Upper lobe of left lung (tissue), 6 donors: ENCODE data around the gene TFEB. TPM values are rescaled to one million over a fixed set of nuclear protein-coding genes. Genes with fewer than 3 reads are reported as not detected.

Source experiments
- ATAC-seq, 2 donors: fragments of 200-7000 bp; cut with Tn5 transposase; one replicate each; pipeline ENCODE4 v1.9.1; 2022; ENCODE audit warnings: mild to moderate bottlenecking in 2 of 2, moderate library complexity in 2 of 2; ENCODE audit not compliant: low FRiP score in 2 of 2
- DNase-seq, 2 donors: peaks; one replicate each; pipeline ENCODE4 v3.0.0-alpha.2; 2019 to 2020
- H3K27ac ChIP-seq, 4 donors: fragments of 200-600 bp; sonication (generic); one replicate each; pipeline ENCODE4 v1.5.1; 2016 to 2019
- H3K27me3 ChIP-seq, 4 donors: fragments of 200-600 bp; sonication (generic); one replicate each; pipeline ENCODE4 v1.5.1; 2017 to 2019
- H3K36me3 ChIP-seq, 4 donors: fragments of 200-600 bp; sonication (generic); one replicate each; pipeline ENCODE4 v1.5.1; 2016 to 2019
- H3K4me1 ChIP-seq, 4 donors: fragments of 200-600 bp; sonication (generic); one replicate each; pipeline ENCODE4 v1.5.1; 2018 to 2019
- H3K4me3 ChIP-seq, 4 donors: fragments of 200-600 bp; sonication (generic); one replicate each; pipeline ENCODE4 v1.5.1; 2017 to 2019; ENCODE audit warnings: mild to moderate bottlenecking in 2 of 4, moderate library complexity in 1 of 4
- H3K9me3 ChIP-seq, 4 donors: fragments of 200-600 bp; sonication (generic); one replicate each; pipeline ENCODE4 v1.5.1; 2018 to 2019
- EP300 ChIP-seq, 4 donors: sonication (generic); formaldehyde crosslinking; IDR thresholded peaks; one replicate each; pipeline ENCODE4 v1.5.1; 2017; ENCODE audit warnings: antibody characterized with exemption in 4 of 4, control low read depth in 2 of 4
- POLR2A ChIP-seq, 4 donors: fragments of 450-650 bp; IDR thresholded peaks; one replicate each; pipeline ENCODE4 v1.5.1; 2016 to 2017; ENCODE audit warnings: antibody characterized with exemption in 4 of 4, mild to moderate bottlenecking in 2 of 4
- POLR2AphosphoS5 ChIP-seq, 2 donors: sonication (generic); formaldehyde crosslinking; IDR thresholded peaks; one replicate each; pipeline ENCODE4 v1.5.1; 2017; ENCODE audit warnings: antibody characterized with exemption in 2 of 2
- WGBS, 2 donors: methylation state at CpG; one replicate each; pipeline ENCODE4 v1.1.5; 2017 to 2018; 5-methylcytosine and 5-hydroxymethylcytosine counted together
- total RNA-seq, 6 donors: library from RNA; depleted of rRNA in 4 of 6; stranded (reverse); fragments of >200 nt in 4 of 6; gene quantifications; one replicate each; pipeline versions ENCODE4 v1.1.0 to v1.2.1, GENCODE V29; 2016 to 2021
- TF ChIP-seq, protein P1 (sequence below), 6 experiments: fragments of 450-650 bp in 4 of 6; fragments of 200-600 bp in 2 of 6; sonication (generic) in 2 of 6; IDR thresholded peaks; one replicate each; pipeline ENCODE4 v1.5.1; 2016 to 2019; ENCODE audit warnings: antibody characterized with exemption in 6 of 6
- donor health status: DM: no; HTN: no; CAD: no; lungs with moderate emphysema.
- donor health status: DM: no; HTN: yes; CAD: no; lungs with severe emphysema.

The TFEB gene
- total RNA-seq, 6 donors from 2014 or later = 20.2 to 46.0 (median 27.3) TPM

DNA sequence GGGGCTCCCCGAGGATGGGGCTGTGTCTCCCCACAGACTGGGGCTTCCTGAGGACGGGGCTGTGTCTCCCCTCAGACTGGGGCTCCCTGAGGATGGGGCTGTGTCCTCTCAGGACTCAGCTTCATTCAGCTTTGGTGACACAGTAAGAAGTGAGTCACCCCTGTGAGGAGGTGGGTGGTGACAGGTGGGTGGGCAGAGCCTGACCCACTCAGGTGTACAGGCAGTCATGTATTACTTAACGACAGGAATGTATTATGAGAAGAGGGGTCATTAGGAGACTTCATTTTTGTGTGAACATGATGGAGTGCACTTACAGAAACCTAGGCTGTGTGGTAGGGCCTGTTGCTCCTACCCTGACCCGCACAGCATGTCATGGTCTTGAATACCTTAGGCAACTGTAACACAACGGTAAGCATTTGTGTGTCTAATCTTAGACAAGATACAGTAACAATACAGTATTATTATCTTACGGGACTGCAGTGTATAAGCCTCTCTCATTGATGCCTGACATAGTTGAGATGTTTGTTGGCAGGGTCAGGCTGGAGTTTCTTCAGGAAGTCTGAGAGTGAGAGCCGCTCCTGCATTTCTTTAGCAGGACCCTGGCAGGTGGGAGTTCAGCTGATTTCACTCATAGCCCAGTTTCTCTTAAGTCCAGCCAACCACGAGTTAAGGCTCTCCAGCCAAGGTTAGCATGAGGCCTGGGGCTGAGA is 22.7 kb upstream of the TFEB start:
- no peaks in the 10 kb centered on the region for H3K9me3 ChIP-seq
- no peak overlapping the region for H3K4me3 ChIP-seq
- WGBS, 2 donors = 68 to 71% methylated on average over 3 to 6 of the region's 8 CpGs
- H3K27me3 ChIP-seq = no peaks in the 10 kb centered on the region
- no peak for TF ChIP-seq EP300 (IDR thresholded peaks at IDR 0.05)
- TF ChIP-seq POLR2AphosphoS5 (IDR thresholded peaks at IDR 0.05) = no peak
- TF ChIP-seq, protein P1, sequence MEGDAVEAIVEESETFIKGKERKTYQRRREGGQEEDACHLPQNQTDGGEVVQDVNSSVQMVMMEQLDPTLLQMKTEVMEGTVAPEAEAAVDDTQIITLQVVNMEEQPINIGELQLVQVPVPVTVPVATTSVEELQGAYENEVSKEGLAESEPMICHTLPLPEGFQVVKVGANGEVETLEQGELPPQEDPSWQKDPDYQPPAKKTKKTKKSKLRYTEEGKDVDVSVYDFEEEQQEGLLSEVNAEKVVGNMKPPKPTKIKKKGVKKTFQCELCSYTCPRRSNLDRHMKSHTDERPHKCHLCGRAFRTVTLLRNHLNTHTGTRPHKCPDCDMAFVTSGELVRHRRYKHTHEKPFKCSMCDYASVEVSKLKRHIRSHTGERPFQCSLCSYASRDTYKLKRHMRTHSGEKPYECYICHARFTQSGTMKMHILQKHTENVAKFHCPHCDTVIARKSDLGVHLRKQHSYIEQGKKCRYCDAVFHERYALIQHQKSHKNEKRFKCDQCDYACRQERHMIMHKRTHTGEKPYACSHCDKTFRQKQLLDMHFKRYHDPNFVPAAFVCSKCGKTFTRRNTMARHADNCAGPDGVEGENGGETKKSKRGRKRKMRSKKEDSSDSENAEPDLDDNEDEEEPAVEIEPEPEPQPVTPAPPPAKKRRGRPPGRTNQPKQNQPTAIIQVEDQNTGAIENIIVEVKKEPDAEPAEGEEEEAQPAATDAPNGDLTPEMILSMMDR (IDR thresholded peaks at IDR 0.05) = no peak
- TF ChIP-seq POLR2A (IDR thresholded peaks at IDR 0.05) = no peak
- H3K4me1 ChIP-seq = no peaks in the 10 kb centered on the region
- no peaks in the 10 kb centered on the region for H3K36me3 ChIP-seq
- ATAC-seq (no peak), DNase-seq (no peak)
- H3K27ac ChIP-seq = no peak overlapping the region

DNA sequence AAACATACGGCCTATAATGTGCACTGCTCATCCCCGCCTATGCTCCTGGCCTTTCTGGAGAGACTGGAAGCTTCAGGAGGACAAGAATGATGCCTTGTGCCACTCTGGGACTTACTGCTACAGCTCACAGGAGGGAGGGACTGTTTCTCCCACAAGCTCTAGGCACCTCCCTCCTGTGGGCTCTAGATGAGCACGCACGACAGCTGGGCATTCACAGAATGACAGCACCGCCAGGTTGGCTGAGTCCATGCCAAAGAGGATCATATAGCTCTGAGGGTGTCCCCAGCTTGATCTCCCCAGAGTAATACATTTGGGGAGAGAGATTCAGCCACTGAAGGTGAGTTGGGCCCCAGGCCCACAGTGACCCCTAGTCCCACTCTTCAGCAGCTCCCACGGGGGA is 21.9 kb upstream of the TFEB start:
- Histone ChIP-seq H3K9me3 (no peaks in the 10 kb centered on the region), H3K36me3 (no peaks in the 10 kb centered on the region), H3K27me3 (no peaks in the 10 kb centered on the region), H3K4me3 (no peak overlapping the region), H3K4me1 (no peaks in the 10 kb centered on the region), H3K27ac (no peak overlapping the region)
- TF ChIP-seq POLR2A (IDR thresholded peaks at IDR 0.05) (no peak), POLR2AphosphoS5 (IDR thresholded peaks at IDR 0.05) (no peak), EP300 (IDR thresholded peaks at IDR 0.05) (no peak)
- TF ChIP-seq, protein P1 (IDR thresholded peaks at IDR 0.05) = no peak
- 94 to 97% methylated on average over 5 to 6 of the region's 6 CpGs for WGBS, 2 donors
- no peak for ATAC-seq
- no peak for DNase-seq

DNA sequence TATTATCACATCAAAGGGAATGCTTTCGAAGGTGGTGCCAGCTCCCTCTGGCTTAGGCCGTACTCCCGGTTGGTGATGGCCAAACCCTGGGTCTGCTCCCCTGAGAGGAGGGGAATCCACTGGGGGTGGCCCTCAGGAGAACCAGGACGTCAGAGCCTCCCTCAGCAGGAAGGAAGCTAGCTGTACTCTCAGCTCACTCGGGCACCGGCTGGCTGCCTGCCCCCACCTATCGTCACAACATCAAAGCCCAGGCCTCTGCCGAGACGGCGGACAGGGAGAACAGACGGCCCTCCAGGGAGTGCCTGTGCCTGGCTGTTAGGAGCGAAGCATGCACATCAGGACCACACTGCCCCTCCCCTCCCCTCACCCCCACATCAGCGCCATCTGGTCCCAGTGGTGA is 20.9 kb upstream of the TFEB start:
- Histone ChIP-seq H3K4me3 (no peak overlapping the region), H3K9me3 (no peaks in the 10 kb centered on the region), H3K4me1 (peaks cover 0 to under 1% (median 0%) of the 10 kb centered on the region in 4 donors), H3K27ac (no peak overlapping the region), H3K36me3 (no peaks in the 10 kb centered on the region), H3K27me3 (no peaks in the 10 kb centered on the region)
- no peak for ATAC-seq
- DNase-seq = no peak
- 67 to 83% methylated on average over 6 to 13 of the region's 13 CpGs for WGBS, 2 donors
- TF ChIP-seq, protein P1 (IDR thresholded peaks at IDR 0.05) = no peak
- no peak for TF ChIP-seq POLR2AphosphoS5 (IDR thresholded peaks at IDR 0.05)

DNA sequence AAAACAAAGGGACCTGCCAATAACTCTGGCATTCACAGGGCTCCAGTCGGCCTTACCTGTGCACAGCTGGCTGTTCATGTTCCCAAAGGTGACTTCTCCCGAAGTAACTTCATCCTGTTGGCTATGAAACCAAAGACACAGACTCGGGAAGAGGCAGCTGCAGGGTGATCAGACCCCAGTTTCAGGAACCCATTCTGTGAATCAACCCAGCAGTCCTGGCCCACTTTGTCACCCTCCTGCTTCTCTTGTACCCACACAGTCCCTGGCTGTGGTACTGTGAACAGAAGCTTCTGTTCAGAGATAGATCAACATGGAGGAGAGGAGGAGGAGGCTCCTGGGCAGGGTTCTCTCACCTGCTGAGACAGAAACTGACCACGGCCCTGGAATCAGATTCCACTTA is 20.5 kb upstream of the TFEB start:
- Histone ChIP-seq H3K4me3 (no peak overlapping the region), H3K27me3 (no peaks in the 10 kb centered on the region), H3K27ac (no peak overlapping the region), H3K36me3 (no peaks in the 10 kb centered on the region), H3K4me1 (peaks cover 0 to 2% (median 0%) of the 10 kb centered on the region in 4 donors), H3K9me3 (no peaks in the 10 kb centered on the region)
- DNase-seq = no peak
- ATAC-seq = no peak
- 84 to 89% methylated on average over 4 of the region's 4 CpGs for WGBS, 2 donors
- TF ChIP-seq, protein P1 (IDR thresholded peaks at IDR 0.05) = no peak
- TF ChIP-seq POLR2A (IDR thresholded peaks at IDR 0.05) = no peak
- TF ChIP-seq POLR2AphosphoS5 (IDR thresholded peaks at IDR 0.05) = no peak
- TF ChIP-seq EP300 (IDR thresholded peaks at IDR 0.05) = no peak

DNA sequence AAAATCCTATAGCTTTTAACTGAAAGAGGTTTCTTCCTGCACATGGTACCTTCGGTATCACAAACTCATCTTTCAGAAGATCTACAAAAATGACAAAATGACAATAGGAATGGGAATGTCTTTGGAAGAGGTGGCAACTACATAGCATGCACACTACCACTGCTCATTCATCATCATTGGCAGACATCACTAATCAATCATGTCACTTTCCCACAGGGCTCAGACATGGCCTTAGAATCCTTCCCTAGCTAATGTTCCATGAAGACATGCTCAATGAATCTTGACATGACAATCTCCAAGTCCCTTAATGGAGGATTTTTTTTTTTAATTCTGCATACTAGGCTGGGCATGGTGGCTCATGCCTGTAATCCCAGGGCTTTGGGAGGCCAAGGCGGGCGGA is 15.0 kb upstream of the TFEB start:
- Histone ChIP-seq H3K9me3 (no peaks in the 10 kb centered on the region), H3K27me3 (no peaks in the 10 kb centered on the region), H3K4me1 (peaks cover 0 to 27% (median 2%) of the 10 kb centered on the region in 4 donors), H3K36me3 (no peaks in the 10 kb centered on the region), H3K4me3 (no peak overlapping the region), H3K27ac (no peak overlapping the region)
- no peak for DNase-seq
- TF ChIP-seq POLR2A (IDR thresholded peaks at IDR 0.05) = no peak
- TF ChIP-seq EP300 (IDR thresholded peaks at IDR 0.05) = no peak
- TF ChIP-seq, protein P1 (IDR thresholded peaks at IDR 0.05) = no peak
- TF ChIP-seq POLR2AphosphoS5 (IDR thresholded peaks at IDR 0.05) = no peak
- 88 to 97% methylated on average over 3 of the region's 3 CpGs for WGBS, 2 donors
- no peak for ATAC-seq
